ENCODE data around the gene SMYD3.

Gene SMYD3

DNA sequence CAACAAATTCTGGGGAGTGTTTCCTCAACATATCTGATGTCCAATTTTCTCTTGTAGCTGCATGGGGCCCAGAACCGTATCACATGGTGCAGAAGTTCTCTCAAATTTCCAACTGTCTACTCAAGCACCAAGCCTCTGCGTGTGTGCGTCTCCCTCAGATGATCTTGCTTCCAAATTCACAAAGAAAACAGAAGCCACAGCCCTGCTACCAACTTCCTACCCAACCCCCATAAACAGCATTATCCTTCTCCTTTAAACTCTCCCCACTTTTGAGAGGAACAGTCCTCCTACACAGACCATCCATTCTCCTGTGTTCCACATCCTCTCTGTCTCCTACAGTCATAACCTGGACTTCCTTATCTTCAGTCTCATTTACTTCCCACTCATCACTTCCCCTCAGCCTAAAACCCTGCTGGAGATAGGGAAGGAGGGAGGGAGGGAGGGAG, 354.1 kb downstream of the SMYD3 start:
- H3K27ac ChIP-seq: no peak overlapping the region
- DNase-seq (ENCODE audit: low spot score): no peak
- H3K4me3 ChIP-seq: no peak overlapping the region
- TF ChIP-seq, protein P1, sequence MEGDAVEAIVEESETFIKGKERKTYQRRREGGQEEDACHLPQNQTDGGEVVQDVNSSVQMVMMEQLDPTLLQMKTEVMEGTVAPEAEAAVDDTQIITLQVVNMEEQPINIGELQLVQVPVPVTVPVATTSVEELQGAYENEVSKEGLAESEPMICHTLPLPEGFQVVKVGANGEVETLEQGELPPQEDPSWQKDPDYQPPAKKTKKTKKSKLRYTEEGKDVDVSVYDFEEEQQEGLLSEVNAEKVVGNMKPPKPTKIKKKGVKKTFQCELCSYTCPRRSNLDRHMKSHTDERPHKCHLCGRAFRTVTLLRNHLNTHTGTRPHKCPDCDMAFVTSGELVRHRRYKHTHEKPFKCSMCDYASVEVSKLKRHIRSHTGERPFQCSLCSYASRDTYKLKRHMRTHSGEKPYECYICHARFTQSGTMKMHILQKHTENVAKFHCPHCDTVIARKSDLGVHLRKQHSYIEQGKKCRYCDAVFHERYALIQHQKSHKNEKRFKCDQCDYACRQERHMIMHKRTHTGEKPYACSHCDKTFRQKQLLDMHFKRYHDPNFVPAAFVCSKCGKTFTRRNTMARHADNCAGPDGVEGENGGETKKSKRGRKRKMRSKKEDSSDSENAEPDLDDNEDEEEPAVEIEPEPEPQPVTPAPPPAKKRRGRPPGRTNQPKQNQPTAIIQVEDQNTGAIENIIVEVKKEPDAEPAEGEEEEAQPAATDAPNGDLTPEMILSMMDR (IDR thresholded peaks at IDR 0.05): no peak

DNA sequence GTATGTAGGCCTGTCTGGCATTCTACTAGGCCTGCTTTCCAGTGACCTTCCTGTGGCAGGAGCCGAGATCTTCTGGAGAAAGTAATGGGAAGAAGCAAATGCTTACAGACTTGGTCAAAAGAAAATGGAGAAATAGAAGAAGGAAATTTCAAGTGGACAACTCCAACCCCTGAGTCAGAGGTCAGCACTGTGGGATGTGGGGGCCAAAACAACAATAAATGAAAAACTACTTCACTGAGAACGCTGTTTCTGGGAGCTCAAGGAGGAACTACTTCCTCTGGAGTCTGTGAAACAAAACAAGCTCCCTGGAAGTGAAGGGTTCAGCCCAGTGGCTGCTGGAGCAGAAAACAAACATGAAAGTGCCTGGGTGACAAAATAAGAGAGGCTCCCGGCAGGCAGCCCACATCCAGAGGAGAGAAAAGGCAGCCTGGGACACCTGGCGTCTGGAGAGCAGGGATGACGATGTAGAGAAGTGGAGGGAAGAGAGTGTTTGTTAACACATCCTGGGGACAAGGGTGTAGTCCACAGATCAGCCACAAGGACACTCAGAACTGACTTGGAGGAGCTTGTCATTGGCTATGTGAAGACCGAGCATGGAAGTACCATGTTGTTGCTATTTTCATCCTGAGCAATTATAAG, 355.2 kb downstream of the SMYD3 start:
- H3K4me3 ChIP-seq: no peak overlapping the region
- TF ChIP-seq, protein P1 (IDR thresholded peaks at IDR 0.05): no peak
- DNase-seq (ENCODE audit: low spot score): no peak
- H3K27ac ChIP-seq: no peak overlapping the region

DNA sequence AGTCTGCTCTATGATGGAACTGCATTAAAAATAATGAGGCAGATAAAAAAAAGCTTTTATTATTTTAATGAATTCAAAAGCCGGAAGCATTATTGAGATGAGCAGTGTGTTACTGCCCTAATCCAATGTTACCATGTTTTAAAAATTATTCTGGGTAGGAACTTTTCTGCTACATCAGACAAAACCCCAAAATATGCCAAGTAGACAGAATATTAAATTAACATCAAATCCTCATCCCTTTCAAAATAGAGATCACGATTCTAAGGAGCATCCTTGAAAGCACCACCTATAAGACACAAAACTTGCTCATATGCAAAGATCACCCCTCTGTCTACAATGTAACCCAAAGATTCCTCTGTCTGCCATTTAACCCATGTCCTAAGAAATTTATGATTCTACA, 357.5 kb downstream of the SMYD3 start:
- H3K4me3 ChIP-seq: no peak overlapping the region
- H3K27ac ChIP-seq: no peak overlapping the region
- no peak for DNase-seq (ENCODE audit: low spot score)
- TF ChIP-seq, protein P1 (IDR thresholded peaks at IDR 0.05): no peak

DNA sequence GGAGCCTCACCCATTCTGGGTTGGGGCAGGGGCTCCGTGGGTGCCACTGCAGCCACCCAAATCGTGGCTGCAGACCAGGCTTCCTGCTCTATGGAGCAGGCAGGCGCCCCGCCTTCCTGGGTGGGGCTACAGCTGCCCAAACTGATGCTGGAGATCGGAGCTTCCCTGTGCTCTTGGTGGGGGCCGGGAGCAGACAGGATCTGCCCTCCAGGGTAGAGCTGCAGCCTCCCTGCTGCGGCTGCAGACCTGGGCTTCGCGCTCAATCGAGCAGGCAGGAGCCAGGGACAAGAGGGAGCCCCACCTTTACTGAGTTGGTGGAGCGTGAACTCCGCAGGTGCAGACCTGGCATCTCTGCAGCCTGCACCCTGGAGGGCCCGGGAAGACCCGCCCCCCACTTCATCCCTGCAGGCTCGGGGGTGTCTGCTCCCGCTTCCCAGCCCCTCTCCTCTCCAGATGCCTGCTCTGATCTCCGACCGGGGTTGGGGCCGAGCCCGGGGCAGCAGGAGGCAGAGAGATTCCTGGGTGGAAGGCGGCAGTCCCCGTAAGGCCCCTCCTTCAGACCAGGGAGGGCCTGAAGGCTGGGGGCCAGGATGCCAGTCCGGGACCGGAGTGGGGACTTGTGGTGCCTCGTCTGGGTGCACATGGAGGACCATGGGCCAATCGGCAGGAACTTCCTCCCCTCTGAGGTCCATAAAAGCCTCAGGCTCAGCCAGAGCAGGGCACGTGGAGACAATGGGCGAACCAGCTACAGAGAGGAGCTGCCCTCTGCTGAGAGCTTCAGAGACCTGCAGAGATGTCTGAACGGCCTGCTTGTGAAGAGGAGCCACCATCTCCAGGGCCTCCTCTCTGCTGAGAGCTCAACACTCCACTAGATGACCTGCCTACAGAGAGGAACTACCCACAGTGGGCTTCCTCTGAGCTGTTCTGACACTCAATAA, 359.3 kb downstream of the SMYD3 start:
- no peak overlapping the region for H3K27ac ChIP-seq

DNA sequence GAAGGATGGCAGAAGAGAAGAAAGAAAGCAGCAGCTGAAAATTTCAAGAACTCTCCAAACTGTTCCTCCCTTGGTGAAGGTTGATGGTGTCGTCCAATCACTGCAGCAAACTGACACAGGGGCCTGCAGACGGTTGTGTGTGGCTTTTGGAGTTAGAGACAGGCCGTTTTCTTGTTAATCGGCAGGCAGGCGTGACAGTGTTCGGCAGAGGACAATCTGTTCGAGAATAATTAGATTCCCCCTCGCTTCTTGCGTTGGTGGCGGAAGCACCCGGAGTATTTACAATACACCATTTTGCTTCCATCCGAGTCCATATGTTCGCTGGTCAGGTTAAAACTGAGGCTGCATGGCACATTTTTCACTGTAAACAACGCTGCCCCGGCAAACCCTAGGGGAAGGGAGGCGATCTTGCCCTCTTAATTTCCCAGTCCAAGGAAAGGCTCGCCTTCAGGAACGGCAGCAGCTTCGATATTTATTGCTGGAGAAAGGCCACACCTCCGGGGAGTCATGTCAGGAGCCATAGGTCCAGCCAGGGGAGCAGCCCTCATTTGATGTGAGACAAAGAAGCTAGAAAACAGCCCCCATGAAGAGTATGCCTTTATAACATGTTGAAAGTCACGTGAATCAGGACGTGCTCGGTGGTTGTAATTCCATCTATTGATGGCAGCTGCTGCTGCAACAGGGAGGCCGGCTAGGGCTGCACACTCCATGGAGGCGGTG, 360.1 kb downstream of the SMYD3 start:
- H3K4me3 ChIP-seq: no peak overlapping the region
- TF ChIP-seq, protein P1 (IDR thresholded peaks at IDR 0.05): no peak
- DNase-seq (ENCODE audit: low spot score): no peak

More for the DNA sequence above, 359.3 kb downstream of the SMYD3 start:
- DNase-seq (ENCODE audit: low spot score): no peak
- no peak overlapping the region for H3K4me3 ChIP-seq
- TF ChIP-seq, protein P1 (IDR thresholded peaks at IDR 0.05): no peak

DNA sequence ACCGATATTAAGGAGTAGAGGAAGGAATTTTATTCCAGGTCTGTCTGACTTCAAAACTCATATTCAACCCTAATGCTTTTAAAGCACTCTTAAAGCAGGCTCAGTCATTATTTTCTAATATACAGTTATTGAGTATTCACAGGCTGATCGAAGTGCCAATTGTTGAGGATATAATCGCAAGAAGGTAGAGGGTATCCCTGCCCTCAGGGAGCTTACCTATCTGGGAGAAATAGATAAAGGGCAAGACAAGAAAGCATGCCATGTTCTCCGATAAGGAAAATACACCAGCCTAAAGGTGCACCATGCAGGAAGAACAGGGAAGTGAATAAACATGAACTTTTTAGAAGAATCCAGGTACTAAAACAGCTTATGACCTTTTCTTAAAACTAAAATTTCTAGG, 361.2 kb downstream of the SMYD3 start:
- TF ChIP-seq, protein P1 (IDR thresholded peaks at IDR 0.05): no peak
- Histone ChIP-seq H3K4me3 (no peak overlapping the region), H3K27ac (no peak overlapping the region)
- DNase-seq (ENCODE audit: low spot score): no peak

More for the DNA sequence above, 360.1 kb downstream of the SMYD3 start:
- no peak overlapping the region for H3K27ac ChIP-seq

Data from coronary artery (tissue), 2 donors.